DOHH2 (cell line): Measurements from ENCODE around the gene CTTN.

Experiments
- H3F3A ChIP-seq: fragments of 200-600 bp; sonication (generic), shearing (Covaris generic); 2 replicates; pipeline ENCODE4 v1.6.0; 2016; ENCODE audit warnings: antibody characterized with exemption, mild to moderate bottlenecking; ENCODE audit not compliant: control insufficient read depth, insufficient read depth
- H3K27ac ChIP-seq: fragments of 200-600 bp; sonication (generic); 2 replicates; pipeline ENCODE4 v1.5.1; 2014; ENCODE audit warnings: low read depth, mild to moderate bottlenecking, low read length, moderate library complexity
- H3K27me3 ChIP-seq: fragments of 200-600 bp; sonication (generic); 2 replicates; pipeline ENCODE4 v1.6.1; 2014; ENCODE audit warnings: mild to moderate bottlenecking, low read length, mixed read lengths; ENCODE audit not compliant: control insufficient read depth
- H3K36me3 ChIP-seq: fragments of 200-600 bp; sonication (generic); 2 replicates; pipeline ENCODE4 v1.6.1; 2014; ENCODE audit warnings: mild to moderate bottlenecking, low read length, moderate library complexity, mixed read lengths; ENCODE audit not compliant: control insufficient read depth
- H3K4me1 ChIP-seq: fragments of 200-600 bp; sonication (generic); 2 replicates; pipeline ENCODE4 v1.6.1; 2014; ENCODE audit warnings: mild to moderate bottlenecking, low read length, mixed read lengths; ENCODE audit not compliant: control insufficient read depth
- H3K4me2 ChIP-seq: fragments of 200-600 bp; sonication (generic); 2 replicates; pipeline ENCODE4 v1.6.0; 2014; ENCODE audit warnings: mild to moderate bottlenecking, low read length, moderate library complexity
- H3K4me3 ChIP-seq: fragments of 200-600 bp; sonication (generic); 2 replicates; pipeline ENCODE4 v1.5.1; 2014; ENCODE audit warnings: mild to moderate bottlenecking, low read length, mixed read lengths
- H3K79me2 ChIP-seq: fragments of 200-600 bp; sonication (generic); 2 replicates; pipeline ENCODE4 v1.6.1; 2014; ENCODE audit warnings: mild to moderate bottlenecking, low read length, mixed read lengths; ENCODE audit not compliant: control insufficient read depth
- H3K9me2 ChIP-seq: fragments of 200-600 bp; sonication (generic); replicated peaks from 2 replicates; pipeline ENCODE4 v1.6.1; 2014; ENCODE audit warnings: mild to moderate bottlenecking, low read length, mixed read lengths; ENCODE audit not compliant: control insufficient read depth
- H3K9me3 ChIP-seq: fragments of 200-600 bp; sonication (generic); 2 replicates; pipeline ENCODE4 v1.6.1; 2014; ENCODE audit warnings: antibody characterized with exemption, low read length, mixed read lengths; ENCODE audit not compliant: control insufficient read depth, insufficient read depth
- H4K20me1 ChIP-seq: fragments of 200-600 bp; sonication (generic); 2 replicates; pipeline ENCODE4 v1.6.0; 2014; ENCODE audit warnings: low read depth, mild to moderate bottlenecking, antibody characterized with exemption, low read length, moderate library complexity; ENCODE audit not compliant: control insufficient read depth, insufficient read depth
- CTCF ChIP-seq: fragments of 200-600 bp; sonication (generic); IDR thresholded peaks from one replicate; pipeline ENCODE4 v1.5.1; 2014; ENCODE audit warnings: antibody characterized with exemption, mild to moderate bottlenecking, low read depth, low read length; ENCODE audit not compliant: poor library complexity, severe bottlenecking
- EZH2phosphoT487 ChIP-seq: fragments of 200-600 bp; sonication (generic); IDR thresholded peaks from 2 replicates; pipeline ENCODE4 v1.6.1; 2017; ENCODE audit warnings: borderline replicate concordance, mild to moderate bottlenecking, antibody characterized with exemption, low read length, moderate library complexity, mixed read lengths

Gene CTTN

GRCh38 chr11:70432580-70432979 lies 34.3 kb downstream of the CTTN start:
- H3K4me1 ChIP-seq: peaks cover 15% of the 10 kb centered on the region
- no peaks in the 10 kb centered on the region for H3K36me3 ChIP-seq
- H3K4me3 ChIP-seq: no peak overlapping the region
- no peak overlapping the region for H3K27ac ChIP-seq
- H3K79me2 ChIP-seq: no peaks in the 10 kb centered on the region
- H3F3A ChIP-seq: no peaks in the 10 kb centered on the region
- H3K27me3 ChIP-seq: peaks cover 23% of the 10 kb centered on the region
- H4K20me1 ChIP-seq: no peaks in the 10 kb centered on the region
- TF ChIP-seq EZH2phosphoT487 (no peak), CTCF (no peak)
- H3K4me2 ChIP-seq: no peak overlapping the region
- H3K9me2 ChIP-seq: no peaks in the 10 kb centered on the region
- no peaks in the 10 kb centered on the region for H3K9me3 ChIP-seq

DNA sequence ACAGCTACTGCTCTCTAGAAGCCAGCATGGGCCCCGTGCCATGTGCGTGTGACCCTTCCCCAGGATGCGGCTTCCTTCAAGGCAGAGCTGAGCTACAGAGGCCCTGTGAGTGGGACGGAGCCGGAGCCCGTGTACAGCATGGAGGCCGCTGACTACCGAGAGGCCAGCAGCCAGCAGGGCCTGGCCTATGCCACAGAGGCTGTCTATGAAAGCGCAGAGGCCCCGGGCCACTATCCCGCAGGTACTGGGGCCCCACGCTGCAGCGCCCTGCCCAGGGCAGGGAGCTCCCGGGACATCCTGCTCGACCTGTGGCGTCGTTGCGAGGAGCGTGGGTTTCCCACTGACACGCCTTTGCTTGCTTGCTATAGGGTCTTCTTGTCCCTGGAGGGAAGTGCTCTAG lies 34.7 kb downstream of the CTTN start:
- peaks cover 19% of the 10 kb centered on the region for H3K4me1 ChIP-seq
- no peaks in the 10 kb centered on the region for H3K9me2 ChIP-seq
- TF ChIP-seq EZH2phosphoT487 (no peak), CTCF (no peak)
- peaks cover 23% of the 10 kb centered on the region for H3K27me3 ChIP-seq
- H3K27ac ChIP-seq: no peak overlapping the region
- H3K36me3 ChIP-seq: no peaks in the 10 kb centered on the region
- no peaks in the 10 kb centered on the region for H3K79me2 ChIP-seq
- H3F3A ChIP-seq: no peaks in the 10 kb centered on the region
- H3K4me2 ChIP-seq: no peak overlapping the region
- H4K20me1 ChIP-seq: no peaks in the 10 kb centered on the region
- H3K9me3 ChIP-seq: no peaks in the 10 kb centered on the region
- H3K4me3 ChIP-seq: no peak overlapping the region

DNA sequence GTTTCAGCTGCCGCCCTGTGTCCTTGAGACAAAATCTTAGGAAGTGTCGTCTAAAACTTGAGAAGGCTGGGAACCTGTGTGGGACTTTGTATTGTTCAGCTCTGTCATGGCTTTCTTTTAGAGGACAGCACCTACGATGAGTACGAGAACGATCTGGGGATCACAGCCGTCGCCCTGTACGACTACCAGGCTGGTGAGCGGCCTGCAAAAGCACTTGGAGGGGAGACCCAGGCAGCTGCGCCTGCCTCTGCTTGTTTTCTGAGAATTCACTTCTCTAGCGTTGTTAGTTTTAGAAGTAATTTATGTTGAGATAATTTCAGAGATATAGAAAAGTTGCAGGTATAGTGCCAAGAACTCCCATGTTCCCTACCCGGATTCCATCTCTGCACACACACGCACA lies 35.2 kb downstream of the CTTN start:
- Histone ChIP-seq H3K4me3 (no peak overlapping the region), H3K4me2 (no peak overlapping the region), H3K27me3 (peaks cover 23% of the 10 kb centered on the region), H3K79me2 (no peaks in the 10 kb centered on the region), H3K4me1 (peaks cover 24% of the 10 kb centered on the region), H3F3A (no peaks in the 10 kb centered on the region), H4K20me1 (no peaks in the 10 kb centered on the region), H3K9me3 (no peaks in the 10 kb centered on the region), H3K27ac (no peak overlapping the region), H3K9me2 (no peaks in the 10 kb centered on the region), H3K36me3 (no peaks in the 10 kb centered on the region)
- no peak for TF ChIP-seq EZH2phosphoT487
- TF ChIP-seq CTCF: no peak
